Vagina (tissue), 2 donors: ENCODE results near the gene NUDT6. TPM values are rescaled to one million over a fixed set of nuclear protein-coding genes. Genes with fewer than 3 reads are reported as not detected.
A peak's percentile ranks its signal among the peaks of the same experiment; 100 is the strongest.

Experiments
- DNase-seq, 2 donors: peaks; one replicate each; pipeline ENCODE4 v3.0.0-alpha.2; 2017; ENCODE audit errors: extremely low spot score in 2 of 2
- H3K27ac ChIP-seq: fragments of 200-600 bp; sonication (generic); one replicate; pipeline ENCODE4 v1.5.1; 2019
- H3K27me3 ChIP-seq: fragments of 200-600 bp; sonication (generic); one replicate; pipeline ENCODE4 v1.5.1; 2019
- H3K36me3 ChIP-seq, 2 donors: fragments of 200-600 bp; sonication (generic); one replicate each; pipeline ENCODE4 v1.5.1; 2017 to 2019
- H3K4me1 ChIP-seq: fragments of 200-600 bp; sonication (generic); one replicate; pipeline ENCODE4 v1.5.1; 2019
- H3K4me3 ChIP-seq, 2 donors: fragments of 200-600 bp; sonication (generic); 1 replicate in 1 of 2; 2 replicates in 1 of 2; pipeline ENCODE4 v1.5.1; 2016 to 2019
- H3K9me3 ChIP-seq: fragments of 200-600 bp; sonication (generic); one replicate; pipeline ENCODE4 v1.5.1; 2019
- CTCF ChIP-seq, 3 experiments: fragments of 450-650 bp in 2 of 3; fragments of 200-600 bp in 1 of 3; sonication (generic) in 1 of 3; IDR thresholded peaks; one replicate each; pipeline ENCODE4 v1.5.1; 2017 to 2019; ENCODE audit warnings: antibody characterized with exemption in 3 of 3, mild to moderate bottlenecking in 2 of 3, moderate library complexity in 2 of 3
- POLR2A ChIP-seq, 2 donors: fragments of 450-650 bp; IDR thresholded peaks; one replicate each; pipeline ENCODE4 v1.6.1; 2017; ENCODE audit warnings: antibody characterized with exemption in 2 of 2, mild to moderate bottlenecking in 2 of 2, moderate library complexity in 2 of 2
- POLR2AphosphoS5 ChIP-seq, 2 donors: sonication (generic); formaldehyde crosslinking; IDR thresholded peaks; one replicate each; pipeline ENCODE4 v1.9.0; 2017; ENCODE audit warnings: antibody characterized with exemption in 2 of 2, mild to moderate bottlenecking in 2 of 2, low read depth in 1 of 2; ENCODE audit not compliant: insufficient read depth in 1 of 2
- intact Hi-C: fragments of 100-400 bp; cut with DNase I; formaldehyde crosslinking; loops from one replicate; pipeline ENCODE4 v1.15.1; 2023
- total RNA-seq: library from RNA; depleted of rRNA; stranded (reverse); fragments of >200 nt; gene quantifications from one replicate; pipeline ENCODE4 v1.2.3, GENCODE V29; 2016

Gene NUDT6
- total RNA-seq, 1 donor from 2014 or later: 3.2 TPM

- no peak for TF ChIP-seq CTCF (IDR thresholded peaks at IDR 0.05)
- TF ChIP-seq POLR2AphosphoS5 (IDR thresholded peaks at IDR 0.05; ENCODE audit: insufficient read depth in 1 of 2, low read depth in 1 of 2): no peak
- no peak for TF ChIP-seq POLR2A (IDR thresholded peaks at IDR 0.05)
- peaks cover 8% of the 10 kb centered on the region for H3K4me1 ChIP-seq
- intact Hi-C loops: loop anchor here (10.0 kb wide), 1 partner anchor 194 kb away; the partner anchor contains the start of gene BBS12
Measured at GRCh38 chr4:122928930-122929329, 6.5 kb upstream of the NUDT6 start.

GRCh38 chr4:122922877-122923511 lies 597 bp upstream of the NUDT6 start:
- H3K4me1 ChIP-seq: peaks cover 24% of the 10 kb centered on the region
- peak overlapping the region; percentile 82 for H3K27ac ChIP-seq
- H3K27me3 ChIP-seq: no peaks in the 10 kb centered on the region
- peak overlapping the region; percentile 74 to 83 for H3K4me3 ChIP-seq
- intact Hi-C loops: loop anchor here (5.0 to 10.0 kb wide), 2 partner anchors 96 to 188 kb away; partner anchors contain the start of genes BBS12 and FGF2
- TF ChIP-seq POLR2A (IDR thresholded peaks at IDR 0.05): no peak
- TF ChIP-seq CTCF (IDR thresholded peaks at IDR 0.05): no peak
- peak; percentile 56 to 62 for TF ChIP-seq POLR2AphosphoS5 (IDR thresholded peaks at IDR 0.05; ENCODE audit: insufficient read depth in 1 of 2, low read depth in 1 of 2)
- no peak for DNase-seq
- H3K9me3 ChIP-seq: no peaks in the 10 kb centered on the region
- no peaks in the 10 kb centered on the region for H3K36me3 ChIP-seq

More at GRCh38 chr4:122928930-122929329, 6.5 kb upstream of the NUDT6 start:
- no peak for DNase-seq
- Histone ChIP-seq H3K9me3 (no peaks in the 10 kb centered on the region), H3K4me3 (no peak overlapping the region), H3K36me3 (peaks cover 0 to 10% of the 10 kb centered on the region in 2 donors), H3K27ac (no peak overlapping the region), H3K27me3 (no peaks in the 10 kb centered on the region)

- intact Hi-C loops: loop anchor here (5.0 to 10.0 kb wide), 2 partner anchors 94 to 186 kb away; partner anchors contain the start of genes BBS12 and FGF2
- no peak for TF ChIP-seq POLR2AphosphoS5 (IDR thresholded peaks at IDR 0.05; ENCODE audit: insufficient read depth in 1 of 2, low read depth in 1 of 2)
- no peak for TF ChIP-seq POLR2A (IDR thresholded peaks at IDR 0.05)
- no peak for TF ChIP-seq CTCF (IDR thresholded peaks at IDR 0.05)
Measured at GRCh38 chr4:122921300-122921699, 1.1 kb downstream of the NUDT6 start.

GRCh38 chr4:122920473-122920872 lies 1.9 kb downstream of the NUDT6 start:
- peaks cover 24% of the 10 kb centered on the region for H3K4me1 ChIP-seq
- H3K27me3 ChIP-seq: no peaks in the 10 kb centered on the region
- no peak overlapping the region for H3K27ac ChIP-seq
- H3K9me3 ChIP-seq: no peaks in the 10 kb centered on the region
- H3K36me3 ChIP-seq: no peaks in the 10 kb centered on the region
- TF ChIP-seq POLR2AphosphoS5 (IDR thresholded peaks at IDR 0.05; ENCODE audit: insufficient read depth in 1 of 2, low read depth in 1 of 2) (no peak), CTCF (IDR thresholded peaks at IDR 0.05) (no peak), POLR2A (IDR thresholded peaks at IDR 0.05) (no peak)
- intact Hi-C loops: loop anchor here (5.0 to 10.0 kb wide), 2 partner anchors 93 to 186 kb away; partner anchors contain the start of genes BBS12 and FGF2
- DNase-seq: no peak
- no peak overlapping the region for H3K4me3 ChIP-seq

More at GRCh38 chr4:122921300-122921699, 1.1 kb downstream of the NUDT6 start:
- H3K27me3 ChIP-seq: no peaks in the 10 kb centered on the region
- no peaks in the 10 kb centered on the region for H3K9me3 ChIP-seq
- peaks cover 24% of the 10 kb centered on the region for H3K4me1 ChIP-seq
- no peaks in the 10 kb centered on the region for H3K36me3 ChIP-seq
- no peak for DNase-seq
- H3K27ac ChIP-seq: peak overlapping the region; percentile 82
- peak overlapping the region; percentile 74 to 83 for H3K4me3 ChIP-seq

GRCh38 chr4:122917731-122918130 lies 4.7 kb downstream of the NUDT6 start:
- no peak overlapping the region for H3K4me3 ChIP-seq
- TF ChIP-seq CTCF (IDR thresholded peaks at IDR 0.05): no peak
- no peak for TF ChIP-seq POLR2AphosphoS5 (IDR thresholded peaks at IDR 0.05; ENCODE audit: insufficient read depth in 1 of 2, low read depth in 1 of 2)
- no peak for TF ChIP-seq POLR2A (IDR thresholded peaks at IDR 0.05)
- no peak overlapping the region for H3K27ac ChIP-seq
- no peaks in the 10 kb centered on the region for H3K27me3 ChIP-seq
- peaks cover 10% of the 10 kb centered on the region for H3K4me1 ChIP-seq
- DNase-seq: no peak
- intact Hi-C loops: no loop called here
- no peaks in the 10 kb centered on the region for H3K36me3 ChIP-seq
- H3K9me3 ChIP-seq: no peaks in the 10 kb centered on the region
